DMS53 treated with DMSO at 0.1 percent for 48 hours (cell line): ENCODE measurements around the gene OR5M11.
A peak's percentile ranks its signal among the peaks of the same experiment; 100 is the strongest.
"Not testable (repeated sequence)": the region's sequence is repeated elsewhere in the genome, so short reads cannot be mapped to it uniquely, and the experiment has no call there.

Experiments
- DNase-seq: peaks from one replicate; lab custom pipeline; 2025; ENCODE audit not compliant: unreplicated experiment; lab: John Stamatoyannopoulos, UW

OR5M11 gene

DNA sequence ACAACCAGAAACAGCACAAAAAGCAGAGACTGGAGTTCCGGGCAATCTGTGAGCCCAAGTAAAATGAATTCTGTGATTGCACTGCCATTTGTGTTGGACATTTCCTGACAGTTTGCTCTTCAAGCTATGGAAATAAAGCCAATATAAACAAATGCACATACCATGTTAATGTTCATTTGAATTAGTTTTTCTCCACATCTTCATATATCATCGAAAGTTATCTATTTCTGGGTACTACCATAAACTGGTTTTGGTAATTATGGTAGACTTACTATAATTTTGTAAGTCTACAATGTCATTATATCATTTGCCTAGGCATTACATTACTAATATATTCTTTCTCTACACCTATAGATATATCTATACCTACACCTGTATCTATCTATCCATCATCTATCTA lies at the start of gene OR5M11:
Gene OR5M11 (minus strand): TSS at position 101 of the 400 bp plus-strand sequence. CDS start 0 bp downstream, at position 101.
- no peak for DNase-seq

DNA sequence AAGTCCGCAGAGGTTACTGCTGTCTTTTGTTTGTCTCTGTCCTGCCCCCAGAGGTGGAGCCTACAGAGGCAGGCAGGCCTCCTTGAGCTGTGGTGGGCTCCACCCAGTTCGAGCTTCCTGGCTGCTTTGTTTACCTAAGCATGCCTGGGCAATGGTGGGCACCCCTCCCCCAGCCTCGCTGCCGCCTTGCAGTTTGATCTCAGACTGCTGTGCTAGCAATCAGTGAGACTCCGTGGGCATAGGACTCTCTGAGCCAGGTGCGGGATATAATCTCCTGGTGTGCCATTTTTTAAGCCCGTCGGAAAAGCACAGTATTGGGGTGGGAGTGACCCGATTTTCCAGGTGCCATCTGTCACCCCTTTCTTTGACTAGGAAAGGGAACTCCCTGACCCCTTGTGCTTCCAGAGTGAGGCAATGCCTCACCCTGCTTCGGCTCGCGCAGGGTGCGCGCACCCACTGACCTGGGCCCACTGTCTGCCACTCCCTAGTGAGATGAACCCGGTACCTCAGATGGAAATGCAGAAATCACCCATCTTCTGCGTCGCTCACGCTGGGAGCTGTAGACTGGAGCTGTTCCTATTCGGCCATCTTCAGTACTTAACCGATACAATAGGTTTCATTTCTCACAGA lies 49.1 kb upstream of the OR5M11 start:
- not testable (repeated sequence) for DNase-seq

- DNase-seq: no peak
Measured at GRCh38 chr11:56577621-56578020, 34.6 kb upstream of the OR5M11 start, which contains the start of gene OR5M10. TSS of gene OR5M10 (minus strand) at chr11:56577721. CDS start at chr11:56577721, 0 bp downstream.

- DNase-seq: no peak
Measured at GRCh38 chr11:56558574-56558973, 15.5 kb upstream of the OR5M11 start.

DNA sequence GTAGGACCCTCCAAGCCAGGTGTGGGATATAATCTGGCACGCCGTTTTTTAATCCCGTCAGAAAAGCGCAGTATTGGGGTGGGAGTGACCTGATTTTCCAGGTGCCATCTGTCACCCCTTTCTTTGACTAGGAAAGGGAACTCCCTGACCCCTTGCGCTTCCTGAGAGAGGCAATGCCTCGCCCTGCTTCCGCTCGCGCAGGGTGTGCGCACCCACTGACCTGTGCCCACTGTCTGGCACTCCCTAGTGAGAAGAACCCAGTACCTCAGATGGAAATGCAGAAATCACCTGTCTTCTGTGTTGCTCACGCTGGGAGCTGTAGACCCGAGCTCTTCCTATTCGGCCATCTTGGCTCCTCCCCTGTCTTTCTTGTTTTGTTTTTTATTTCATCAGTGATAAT lies 11.6 kb upstream of the OR5M11 start:
- DNase-seq: not testable (repeated sequence)

DNA sequence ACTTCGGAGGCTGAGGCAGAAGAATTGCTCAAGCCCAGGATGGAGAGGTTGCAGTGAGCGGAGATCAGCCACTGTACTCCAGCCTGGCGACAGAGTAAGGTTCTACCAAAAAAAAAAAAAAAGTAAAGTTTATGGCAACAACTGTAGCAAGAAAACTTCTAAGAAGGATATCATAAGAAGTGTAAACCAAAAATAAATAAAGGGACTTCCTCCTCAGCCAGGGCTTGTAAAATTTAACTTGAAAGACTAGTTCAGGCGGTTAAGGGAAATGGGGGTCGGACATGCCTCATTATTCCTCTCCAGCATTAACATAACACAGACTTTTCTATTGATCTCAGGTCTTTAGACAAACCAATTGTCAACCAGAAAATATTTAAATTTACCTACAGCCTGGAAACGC lies 2.5 kb upstream of the OR5M11 start:
- no peak for DNase-seq

GRCh38 chr11:56543739-56544138 lies 682 bp upstream of the OR5M11 start:
- DNase-seq: no peak

DNA sequence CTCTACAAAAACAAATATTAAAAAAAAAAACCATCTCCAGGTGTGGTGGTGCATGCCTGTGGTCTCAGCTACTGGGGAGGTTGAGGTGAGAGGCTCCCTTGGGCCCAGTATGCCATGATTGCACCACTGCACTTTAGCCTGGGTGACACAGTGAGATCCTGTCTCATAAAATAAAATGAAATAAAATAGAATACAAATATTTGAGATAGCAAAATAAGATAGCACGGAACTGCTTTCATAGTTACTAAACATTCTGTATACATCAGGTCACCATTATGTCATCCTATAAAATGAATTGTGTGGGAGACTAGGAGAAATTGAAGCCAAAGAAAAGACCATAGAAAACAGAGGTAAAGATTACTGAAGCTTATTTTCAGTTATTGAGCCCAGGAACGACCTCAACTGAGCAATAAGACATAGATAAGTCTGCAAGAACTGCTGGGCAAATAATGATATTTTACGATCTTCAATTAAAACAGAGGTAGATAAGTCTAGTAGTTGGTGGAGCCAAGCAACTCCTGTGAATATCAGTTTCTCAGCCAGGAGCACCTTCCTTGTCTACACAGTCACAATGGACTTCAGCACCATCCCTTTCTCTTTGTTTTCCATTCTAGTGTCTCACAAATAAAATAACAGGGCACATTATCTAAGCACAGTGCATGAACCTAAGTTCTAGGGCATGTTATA lies 9.9 kb downstream of the OR5M11 start:
- no peak for DNase-seq

DNA sequence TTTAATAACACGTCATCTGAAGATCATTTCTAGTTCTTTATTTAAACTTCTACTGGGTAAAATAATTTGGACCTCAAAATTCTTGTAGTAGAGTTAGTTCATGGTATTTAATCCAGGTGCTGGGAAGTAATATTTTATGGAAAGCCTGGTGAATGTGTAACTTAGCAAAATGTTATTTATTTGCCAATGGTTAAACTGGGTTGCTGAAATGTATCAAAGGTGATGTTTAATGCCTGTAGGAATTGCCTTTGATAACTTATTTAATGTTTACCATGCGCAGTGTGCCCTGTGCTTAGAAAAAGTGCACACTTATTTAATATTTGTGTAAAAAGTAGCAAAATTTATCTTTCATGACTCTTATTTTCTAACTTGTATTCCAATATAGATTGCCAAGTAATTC lies 11.2 kb downstream of the OR5M11 start:
- DNase-seq: no peak

DNA sequence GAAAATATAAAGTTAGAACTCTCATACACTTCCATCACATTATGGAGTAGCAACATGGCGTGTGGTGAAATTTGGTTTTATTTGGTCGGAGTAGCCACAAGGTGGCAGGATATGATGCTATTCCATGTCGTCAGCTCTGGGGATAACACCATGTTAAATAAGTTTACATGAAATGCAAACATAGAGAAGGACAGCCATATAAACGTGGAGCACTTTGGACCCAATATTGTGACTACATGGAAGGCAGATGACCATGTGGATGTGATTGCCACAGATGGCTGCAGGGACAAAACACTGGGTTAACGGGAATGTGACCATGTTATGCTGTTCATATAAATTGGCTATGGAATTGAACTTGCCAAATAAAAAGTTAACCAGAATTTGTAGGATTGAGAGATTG lies 21.0 kb downstream of the OR5M11 start:
- DNase-seq: no peak

DNA sequence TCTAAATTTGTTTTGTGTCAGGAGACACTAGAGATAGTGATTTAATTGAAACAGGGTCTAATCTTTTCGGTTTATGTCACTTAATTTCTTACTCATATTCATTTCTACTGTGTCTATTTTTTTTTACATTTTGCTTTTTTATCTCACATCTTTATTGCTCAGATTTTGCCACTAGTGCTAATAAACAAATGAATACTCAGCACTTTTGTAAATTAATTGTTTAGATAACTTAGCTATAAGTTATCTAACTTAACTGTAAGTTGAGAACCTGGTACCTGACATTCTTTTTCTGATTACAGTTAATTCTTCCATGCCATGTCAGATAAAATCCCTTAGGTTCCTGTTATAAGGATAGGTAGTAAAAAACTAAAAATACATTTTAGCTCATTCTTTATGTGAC lies 29.8 kb downstream of the OR5M11 start:
- DNase-seq: no peak

- DNase-seq: peak; percentile 18
Measured at GRCh38 chr11:56509439-56509838, 33.6 kb downstream of the OR5M11 start.

GRCh38 chr11:56497010-56497409 lies 46.0 kb downstream of the OR5M11 start:
- DNase-seq: no peak

- DNase-seq: no peak
Measured at GRCh38 chr11:56495117-56495516, 47.9 kb downstream of the OR5M11 start.
